T47D (cell line): ENCODE measurements around the gene GLIS1.
A peak's percentile ranks its signal among the peaks of the same experiment; 100 is the strongest.

Experiments
- DNase-seq, 2 experiments: peaks; one replicate each; pipeline versions ENCODE4 v3.0.0 to v3.0.0-alpha.2; 2011 to 2012; ENCODE audit warnings: low read depth in 1 of 2, low spot score in 1 of 2
- JUND ChIP-seq: IDR thresholded peaks from 2 replicates; pipeline ENCODE4 v1.6.1; 2012; ENCODE audit warnings: low read depth
- in situ Hi-C: cut with HindIII; loops from 2 replicates; pipeline ENCODE4 v1.10.0; 2016; ENCODE audit warnings: low sequenced_read_pairs, low pct_unique_long_range_greater_than_20kb

GLIS1 gene

GRCh38 chr1:53593758-53594380 is 145.1 kb downstream of the GLIS1 start:
- no peak for TF ChIP-seq JUND
- DNase-seq: no peak
- in situ Hi-C loops: no loop called here

GRCh38 chr1:53592985-53593757 is 145.8 kb downstream of the GLIS1 start:
- in situ Hi-C loops: no loop called here
- no peak for TF ChIP-seq JUND
- DNase-seq: no peak

- TF ChIP-seq JUND: no peak
- DNase-seq: peak; percentile 69 to 93
- in situ Hi-C loops: no loop called here
These were observed 146.4 kb downstream of the GLIS1 start for GRCh38 chr1:53592521-53592982.

GRCh38 chr1:53591924-53592323 is 147.0 kb downstream of the GLIS1 start:
- TF ChIP-seq JUND: no peak
- in situ Hi-C loops: no loop called here
- DNase-seq: no peak

- in situ Hi-C loops: no loop called here
- no peak for TF ChIP-seq JUND
- DNase-seq: no peak
These were observed 148.1 kb downstream of the GLIS1 start for GRCh38 chr1:53590531-53591515.

- no peak for TF ChIP-seq JUND
- in situ Hi-C loops: no loop called here
- no peak for DNase-seq
These were observed 148.9 kb downstream of the GLIS1 start for GRCh38 chr1:53590104-53590503.

GRCh38 chr1:53589043-53589887 is 149.7 kb downstream of the GLIS1 start:
- DNase-seq: no peak
- in situ Hi-C loops: no loop called here
- no peak for TF ChIP-seq JUND

- TF ChIP-seq JUND: no peak
- in situ Hi-C loops: no loop called here
- no peak for DNase-seq
These were observed 150.7 kb downstream of the GLIS1 start for GRCh38 chr1:53588053-53588779.

- DNase-seq: no peak
- TF ChIP-seq JUND: no peak
- in situ Hi-C loops: no loop called here
These were observed 151.5 kb downstream of the GLIS1 start for GRCh38 chr1:53587252-53587988.

GRCh38 chr1:53586765-53587164 is 152.2 kb downstream of the GLIS1 start:
- DNase-seq: no peak
- TF ChIP-seq JUND: no peak
- in situ Hi-C loops: no loop called here

- TF ChIP-seq JUND: no peak
- DNase-seq: no peak
- in situ Hi-C loops: no loop called here
These were observed 153.4 kb downstream of the GLIS1 start for GRCh38 chr1:53585565-53585964.
